GF-D8 (cell line): ENCODE results near the gene GALNT17.
"Not testable (repeated sequence)": the region's sequence is repeated elsewhere in the genome, so short reads cannot be mapped to it uniquely, and the experiment has no call there.

Source experiments
- DNase-seq: peaks from one replicate; lab custom pipeline; 2025; lab: John Stamatoyannopoulos, UW

GALNT17 gene

DNA sequence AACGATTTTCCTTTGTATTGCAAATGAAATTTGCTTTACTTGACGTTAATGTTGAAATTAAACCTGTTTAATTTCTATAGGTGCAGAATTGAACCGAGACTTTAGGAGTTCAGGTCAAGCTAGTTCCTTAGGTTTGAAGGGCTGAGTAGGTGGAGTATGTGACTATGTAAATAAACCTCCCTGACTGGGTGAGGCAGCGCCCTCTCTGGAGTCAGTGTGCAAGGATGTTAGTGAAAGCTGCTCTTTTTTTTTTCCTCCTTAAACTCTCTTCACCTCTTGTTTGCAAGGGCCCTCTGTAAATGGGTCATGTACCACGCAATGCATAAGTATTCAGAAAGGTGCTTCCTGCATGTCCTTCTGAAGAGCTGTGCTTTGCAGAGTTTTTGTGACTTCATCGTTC lies 33.8 kb downstream of the GALNT17 start:
- no peak for DNase-seq

DNA sequence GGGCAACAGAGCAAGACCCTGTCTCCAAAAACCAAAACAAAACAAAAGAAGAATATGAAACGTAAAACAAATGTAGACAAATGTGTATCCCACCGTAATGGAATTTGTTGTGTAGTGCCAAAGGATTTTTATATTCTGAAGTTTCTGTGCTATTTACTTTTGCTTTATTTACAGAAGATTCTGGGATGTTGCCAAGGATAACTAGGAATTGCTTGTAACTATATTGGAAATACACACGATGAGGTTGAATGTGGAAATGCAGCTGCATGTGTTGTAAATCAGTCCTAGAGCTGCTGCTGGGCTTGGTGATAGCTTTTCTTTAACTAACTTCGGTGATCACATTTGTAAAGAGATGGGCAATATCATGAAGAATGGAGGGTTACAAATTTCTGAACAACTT lies 39.5 kb downstream of the GALNT17 start:
- DNase-seq = no peak

DNA sequence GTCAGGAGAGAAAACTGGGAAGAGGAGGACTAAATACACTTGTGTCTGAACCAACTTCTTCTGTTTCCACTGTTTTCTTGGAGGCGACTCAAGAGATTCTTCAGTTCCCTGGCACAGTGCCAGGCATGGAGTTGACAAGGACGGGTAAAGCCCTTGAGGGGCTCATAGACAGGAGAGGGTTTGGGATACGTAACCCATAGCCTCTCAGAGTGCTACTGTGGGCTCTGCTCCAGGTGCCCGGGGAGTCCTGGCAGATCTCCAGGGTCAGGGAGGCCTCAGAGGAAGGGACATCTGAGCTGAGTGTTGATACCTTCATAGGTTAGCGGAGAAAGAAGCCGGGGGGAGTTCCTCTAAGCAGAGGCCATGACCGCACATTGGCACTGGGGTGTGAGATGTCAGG lies 42.0 kb downstream of the GALNT17 start:
- no peak for DNase-seq

DNA sequence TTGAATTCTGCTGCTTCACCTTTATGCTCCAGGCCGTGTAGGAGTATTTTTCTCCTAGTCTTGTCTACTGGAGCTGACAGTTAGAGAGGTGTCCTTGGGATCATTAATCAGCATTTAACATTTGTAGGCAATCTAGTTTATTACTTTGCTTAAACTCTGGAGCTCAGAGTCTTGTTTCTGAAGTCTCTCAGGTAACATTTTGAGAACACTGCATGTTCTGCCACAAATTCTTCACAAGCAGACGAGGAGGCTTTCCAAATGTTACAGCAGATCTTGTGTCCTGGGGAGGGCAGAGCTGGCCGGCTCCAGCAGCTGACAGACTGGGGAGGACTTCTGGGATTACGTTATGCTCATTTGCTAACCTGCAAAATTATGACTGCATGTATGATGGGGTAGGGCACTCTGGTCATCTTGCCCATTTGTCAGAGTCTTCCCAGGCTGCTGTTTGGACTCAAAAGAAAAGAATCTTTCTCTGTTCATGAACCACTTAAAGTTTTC lies 50.5 kb downstream of the GALNT17 start:
- no peak for DNase-seq

DNA sequence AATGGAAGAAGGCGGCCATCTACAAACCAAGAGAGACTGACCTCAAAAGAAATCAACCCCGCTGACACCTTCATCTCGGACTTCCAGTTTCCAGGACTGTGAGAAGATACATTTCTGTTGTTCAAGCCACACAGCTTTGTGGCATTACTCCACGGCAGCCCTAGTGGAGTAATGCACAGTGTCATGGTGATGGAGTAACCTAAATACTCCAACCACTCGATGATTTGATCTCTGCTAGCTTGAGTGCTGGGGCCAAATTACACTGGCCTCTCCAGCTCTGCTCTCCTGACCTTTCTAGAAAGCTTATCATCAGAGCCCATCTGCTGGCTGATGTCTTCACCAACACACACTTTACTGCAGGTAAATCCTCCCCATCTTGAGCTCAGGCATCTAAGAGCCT lies 52.2 kb downstream of the GALNT17 start:
- DNase-seq = no peak

DNA sequence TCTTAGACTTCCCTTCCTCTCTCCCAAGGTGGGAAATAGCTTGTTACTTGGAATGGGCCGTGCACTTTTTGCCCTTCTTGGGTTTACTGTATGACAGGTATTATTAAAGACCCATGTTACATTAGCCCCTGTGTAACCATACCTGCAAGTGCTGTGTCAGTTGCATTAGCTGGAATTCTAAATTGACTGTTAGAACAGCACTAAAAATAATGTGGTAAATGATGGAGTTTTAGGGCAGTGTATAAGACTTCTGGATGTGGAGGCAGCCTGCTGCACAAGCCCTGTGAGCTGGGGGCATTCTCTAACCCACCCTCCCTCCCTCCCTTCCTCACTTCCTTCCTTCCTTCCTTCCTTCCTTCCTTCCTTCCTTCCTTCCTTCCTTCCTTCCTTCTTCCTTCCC lies 52.7 kb downstream of the GALNT17 start:
- DNase-seq = no peak

DNA sequence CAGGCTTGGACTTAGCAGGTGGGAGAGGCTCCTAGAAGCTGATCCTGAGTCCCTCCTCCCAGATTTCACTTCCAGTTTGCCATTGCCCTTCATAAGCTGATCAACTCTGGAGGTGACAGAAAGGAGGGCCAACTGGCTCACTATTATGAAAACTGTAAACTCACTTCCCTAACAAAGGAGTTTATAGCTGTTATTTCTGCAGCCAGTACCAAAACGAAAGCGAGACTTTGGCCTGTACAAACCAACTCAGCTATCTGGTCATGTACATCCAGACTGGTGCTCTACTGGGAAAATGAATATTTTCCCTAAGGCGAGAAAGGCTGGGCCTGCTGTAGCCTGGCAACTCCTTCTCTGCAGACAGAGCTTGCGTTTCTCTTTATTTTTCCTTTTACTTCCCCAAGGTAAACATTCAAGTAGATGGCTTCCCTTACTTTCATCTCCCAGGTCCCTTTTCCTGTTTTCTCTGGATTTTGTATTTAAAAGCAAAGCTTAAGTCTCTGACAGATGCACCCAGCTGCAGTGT lies 54.7 kb downstream of the GALNT17 start:
- no peak for DNase-seq

DNA sequence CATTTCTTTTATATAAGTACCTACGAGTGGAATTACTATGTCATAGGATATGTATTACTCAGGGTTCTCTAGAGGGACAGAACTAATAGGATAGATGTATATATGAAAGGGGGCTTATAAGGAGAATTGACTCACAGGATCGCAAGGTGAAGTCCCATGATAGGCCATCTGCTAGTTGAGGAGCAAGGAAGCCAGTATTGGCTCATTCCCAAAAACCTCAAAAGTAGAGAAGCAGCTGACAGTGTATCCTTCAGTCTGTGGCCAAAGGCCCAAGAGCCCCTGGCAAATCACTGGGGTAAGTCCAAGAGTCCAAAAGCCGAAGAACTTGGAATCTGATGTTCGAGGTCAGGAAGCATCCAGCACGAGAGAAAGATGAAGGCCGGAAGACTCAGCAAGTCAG lies 59.8 kb downstream of the GALNT17 start:
- no peak for DNase-seq

DNA sequence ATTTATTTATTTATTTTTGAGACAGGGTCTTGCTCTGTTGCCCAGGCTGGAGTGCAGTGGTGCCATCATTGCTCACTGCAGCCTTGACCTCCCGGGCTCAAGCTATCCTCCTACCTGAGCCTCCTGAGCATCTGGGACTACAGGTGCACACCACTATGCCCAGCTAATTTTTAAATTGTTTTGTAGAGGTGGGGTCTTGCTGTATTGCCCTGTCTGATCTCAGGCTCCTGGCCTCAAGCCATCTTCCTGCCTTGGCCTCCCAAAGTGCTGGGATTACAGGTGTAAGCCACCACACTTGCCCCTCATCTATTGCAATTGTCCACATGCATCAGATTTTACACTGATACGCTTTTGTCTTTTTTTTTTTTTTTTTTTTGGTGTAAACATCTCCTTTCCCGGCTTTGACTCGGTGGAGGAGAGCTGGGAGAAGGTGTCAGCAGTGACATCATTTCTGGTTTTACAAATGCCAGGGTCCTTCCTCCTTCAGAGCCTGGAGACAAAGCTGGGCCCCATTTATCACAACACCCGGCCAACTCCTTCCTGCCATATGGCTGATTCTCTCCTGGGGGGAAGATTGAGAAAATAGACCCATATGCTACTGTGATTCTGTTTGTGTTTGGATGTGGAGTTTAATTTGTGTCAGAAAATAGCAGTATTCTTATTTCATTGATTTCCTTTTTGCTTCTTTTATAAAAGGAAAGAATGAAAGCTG lies 61.3 kb downstream of the GALNT17 start:
- no peak for DNase-seq

DNA sequence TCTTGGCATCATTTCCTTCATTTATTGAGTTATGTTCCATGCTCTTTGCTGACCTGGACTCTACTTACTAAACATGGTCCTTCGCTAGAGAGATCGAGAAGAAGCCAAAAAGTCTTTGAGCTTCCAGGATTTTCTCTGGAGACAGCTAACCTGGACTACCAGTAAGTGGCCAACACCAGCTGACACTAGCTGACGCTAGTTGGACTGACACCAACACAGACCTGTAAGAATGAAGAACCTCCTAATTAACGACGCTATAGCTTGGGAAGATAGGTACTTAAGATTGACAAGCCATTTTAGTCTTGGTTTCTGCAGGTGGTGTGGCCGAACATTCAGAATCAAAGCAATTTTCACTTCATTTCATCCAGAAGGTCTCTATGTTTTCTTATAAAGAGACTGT lies 66.4 kb downstream of the GALNT17 start:
- DNase-seq = no peak

DNA sequence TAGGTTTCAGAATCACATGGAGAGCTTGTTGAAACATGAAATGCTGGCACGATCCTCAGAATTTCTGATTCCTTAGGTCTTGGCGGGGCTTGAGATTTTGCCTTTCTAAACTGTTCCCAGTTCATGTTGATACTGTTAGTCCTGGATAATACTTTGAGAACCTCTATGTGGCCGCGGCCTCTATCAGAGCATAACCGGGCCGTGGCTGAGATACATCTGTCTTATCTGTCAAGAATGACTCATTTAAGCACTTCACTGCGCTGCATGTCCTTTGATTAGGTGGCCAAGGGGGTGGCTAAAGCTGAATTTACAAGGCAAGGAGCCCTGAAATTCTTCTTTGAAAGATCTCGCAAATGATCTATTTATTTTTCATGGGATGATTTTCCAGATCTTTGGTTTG lies 66.9 kb downstream of the GALNT17 start:
- no peak for DNase-seq

DNA sequence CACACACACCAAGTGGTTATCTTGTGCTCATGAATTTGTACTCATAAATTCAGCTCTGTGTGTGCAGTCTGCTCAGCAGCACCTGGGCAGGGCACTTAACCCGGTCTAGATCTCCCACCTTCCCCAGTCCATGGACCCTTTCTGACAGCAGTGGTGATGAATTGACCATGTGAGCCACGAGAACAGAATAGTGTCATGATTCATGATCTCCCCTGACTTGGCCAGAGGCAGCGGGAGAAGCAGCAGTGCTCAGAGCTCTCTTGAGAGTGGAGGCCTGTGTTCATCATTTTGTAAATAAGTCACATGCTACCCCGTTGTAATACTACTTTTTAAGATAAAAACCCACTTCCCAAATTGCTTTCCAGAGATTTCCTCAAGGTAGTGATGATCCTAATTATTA lies 74.2 kb downstream of the GALNT17 start:
- DNase-seq = no peak

DNA sequence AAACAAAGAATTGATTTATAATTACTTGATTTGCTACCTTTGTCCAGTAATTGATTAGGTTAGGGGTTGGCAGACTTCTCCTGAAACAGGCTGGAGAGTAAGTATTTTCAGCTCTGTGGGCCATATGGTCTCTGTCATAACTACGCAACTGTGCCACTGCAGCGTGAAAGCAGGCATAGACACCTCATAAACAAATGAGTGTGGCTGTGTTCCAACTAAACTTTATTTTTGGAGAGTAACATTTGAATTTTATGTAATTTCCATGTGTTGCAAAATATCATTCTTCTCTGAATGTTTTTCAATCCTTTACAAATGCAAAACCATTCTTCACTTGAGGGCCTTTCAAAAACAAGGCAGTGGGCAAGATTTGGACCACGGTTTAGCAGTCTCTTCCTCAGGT lies 76.9 kb downstream of the GALNT17 start:
- no peak for DNase-seq

DNA sequence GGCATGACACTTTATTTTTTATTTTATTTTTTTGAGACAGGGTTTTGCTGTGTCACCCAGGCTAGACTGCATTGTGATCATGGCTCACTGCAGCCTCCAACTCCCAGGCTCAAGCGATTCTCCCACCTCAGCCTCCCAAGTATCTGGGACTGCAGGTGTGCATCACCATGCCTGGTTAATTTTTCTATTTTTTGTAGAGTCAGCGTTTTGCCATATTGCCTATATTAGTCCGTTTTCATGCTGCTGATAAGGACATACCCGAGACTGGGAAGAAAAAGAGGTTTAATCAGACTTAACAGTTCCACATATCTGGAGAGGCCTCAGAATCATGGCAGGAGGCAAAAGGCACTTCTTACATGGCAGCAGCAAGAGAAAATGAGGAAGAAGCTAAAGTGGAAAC lies 77.5 kb downstream of the GALNT17 start:
- not testable (repeated sequence) for DNase-seq

DNA sequence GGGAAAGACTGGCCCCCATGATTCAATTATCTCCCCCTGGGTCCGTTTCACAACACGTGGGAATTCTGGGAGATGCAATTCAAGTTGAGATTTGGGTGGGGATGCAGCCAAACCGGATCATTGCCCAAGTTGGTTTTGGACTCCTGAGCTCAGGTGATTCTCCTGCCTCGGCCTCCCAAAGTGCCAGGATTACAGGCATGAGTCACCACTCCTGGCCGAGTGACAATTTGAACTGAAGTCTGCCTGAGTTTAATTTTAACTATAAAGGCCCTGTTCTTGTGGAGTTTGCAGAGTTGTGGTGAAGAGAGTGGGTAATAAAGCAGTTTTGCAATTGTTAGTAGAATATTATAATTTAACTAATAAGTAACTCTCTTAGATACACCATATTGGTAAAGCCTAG lies 78.3 kb downstream of the GALNT17 start:
- DNase-seq = no peak

DNA sequence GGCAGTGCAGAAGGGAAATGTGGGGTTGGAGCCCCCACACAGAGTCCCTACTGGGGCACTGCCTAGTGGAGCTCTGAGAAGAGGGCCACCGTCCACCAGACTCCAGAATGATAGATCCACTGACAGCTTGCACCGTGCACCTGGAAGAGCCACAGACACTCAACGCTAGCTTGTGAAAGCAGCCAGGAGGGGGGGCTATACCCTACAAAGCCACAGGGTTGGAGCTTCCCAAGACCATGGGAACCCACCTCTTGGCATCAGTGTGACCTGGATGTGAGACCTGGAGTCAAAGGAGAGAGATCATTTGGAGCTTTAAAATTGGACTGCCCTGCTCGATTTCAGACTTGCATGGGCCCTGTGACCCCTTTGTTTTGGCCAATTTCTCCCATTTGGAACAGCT lies 80.5 kb downstream of the GALNT17 start:
- not testable (repeated sequence) for DNase-seq

DNA sequence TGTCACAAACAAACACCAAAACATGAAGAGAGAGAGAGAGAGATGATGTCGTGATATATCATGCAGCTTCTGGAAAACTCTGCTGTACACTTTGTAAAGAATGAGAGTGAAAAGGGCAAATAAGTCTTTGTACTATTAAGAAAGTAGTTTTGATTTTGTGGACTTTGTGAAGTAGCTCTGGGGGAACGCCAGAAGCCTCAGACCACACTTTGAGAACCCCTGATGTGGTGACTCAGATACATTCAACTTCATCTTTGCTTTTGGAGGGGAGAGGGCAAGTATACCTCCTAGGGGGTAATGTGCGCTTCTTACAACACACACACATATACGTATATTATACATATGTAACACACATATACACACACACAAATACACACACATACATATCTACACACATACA lies 84.3 kb downstream of the GALNT17 start:
- DNase-seq = no peak

DNA sequence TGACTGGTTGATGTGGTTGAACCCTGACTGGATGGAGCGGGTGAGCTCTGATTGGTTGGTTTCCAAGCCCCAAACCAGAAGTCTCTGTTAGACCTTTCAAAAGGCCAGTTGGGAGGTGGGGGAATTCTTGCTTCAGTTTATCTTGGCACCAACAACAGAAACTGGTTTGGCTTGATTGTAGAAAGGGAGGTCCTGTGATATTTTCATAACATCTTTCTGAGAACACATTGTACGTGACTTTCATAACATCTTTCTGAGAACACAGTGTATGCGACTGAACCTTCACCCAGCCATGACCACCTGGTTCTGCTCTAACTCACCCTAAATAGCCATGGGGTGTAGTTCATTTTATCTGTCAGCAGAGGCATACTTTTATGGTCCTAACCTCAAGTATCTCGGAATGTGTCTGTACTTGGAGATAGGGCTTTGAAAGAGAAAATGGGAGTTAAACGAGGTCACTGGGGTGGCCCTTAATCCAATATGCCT lies 88.3 kb downstream of the GALNT17 start:
- DNase-seq = no peak

DNA sequence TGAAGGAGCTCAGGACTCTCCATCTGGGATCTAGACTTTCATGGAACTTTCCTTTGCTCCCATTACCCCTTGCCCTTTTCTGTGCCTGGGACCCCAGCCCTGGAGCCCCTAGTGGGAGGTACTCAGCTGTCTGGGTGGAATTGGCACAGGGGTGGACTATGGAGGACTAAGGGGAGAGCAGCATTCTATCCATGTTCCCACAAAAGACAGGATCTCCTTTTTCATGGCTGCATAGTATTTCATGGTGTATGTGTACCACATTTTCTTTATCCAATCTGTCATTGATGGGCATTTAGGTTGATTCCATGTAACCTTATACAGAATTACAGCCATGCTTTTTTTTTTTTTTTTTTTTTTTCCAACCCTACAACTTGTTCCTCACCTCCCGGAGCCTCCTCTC lies 89.1 kb downstream of the GALNT17 start:
- DNase-seq = no peak

DNA sequence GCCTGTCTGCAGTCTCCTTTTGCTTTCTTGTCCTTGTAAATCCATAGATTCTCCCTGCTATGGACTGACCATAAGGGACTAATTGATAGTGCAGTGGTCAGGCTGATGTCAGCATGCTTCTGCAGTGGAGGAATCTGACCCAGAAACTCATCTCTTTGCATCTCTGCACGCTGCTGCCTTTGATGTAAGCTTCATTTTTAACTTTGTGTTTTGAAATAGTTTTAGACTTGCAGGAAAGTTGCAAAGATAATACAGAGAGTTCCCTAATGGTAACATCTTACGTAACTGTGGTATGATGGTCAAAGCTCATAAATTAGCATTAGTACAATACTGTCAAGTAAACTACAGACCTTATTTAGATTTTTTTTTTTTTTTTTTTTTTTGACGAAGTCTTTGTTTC lies 89.6 kb downstream of the GALNT17 start:
- no peak for DNase-seq

DNA sequence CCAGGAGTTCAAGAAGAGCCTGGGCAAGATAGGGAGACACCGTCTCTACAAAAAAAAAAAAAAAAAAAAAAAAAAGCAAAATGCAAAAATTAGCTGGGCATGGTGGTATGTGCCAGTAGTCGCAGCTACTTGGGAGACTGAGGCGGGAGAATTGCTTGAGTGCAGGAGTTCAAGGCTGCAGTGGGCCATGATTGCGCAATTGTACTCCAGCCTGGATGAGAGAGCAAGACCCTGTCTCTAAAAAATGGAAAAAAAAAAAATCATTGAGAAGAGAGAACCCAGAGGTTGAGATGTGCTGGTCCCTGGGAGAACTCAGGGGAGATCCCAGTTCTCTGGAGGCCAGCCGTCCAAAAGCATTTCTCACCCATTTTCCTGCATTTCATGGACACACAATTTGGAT lies 95.2 kb downstream of the GALNT17 start:
- DNase-seq = no peak

DNA sequence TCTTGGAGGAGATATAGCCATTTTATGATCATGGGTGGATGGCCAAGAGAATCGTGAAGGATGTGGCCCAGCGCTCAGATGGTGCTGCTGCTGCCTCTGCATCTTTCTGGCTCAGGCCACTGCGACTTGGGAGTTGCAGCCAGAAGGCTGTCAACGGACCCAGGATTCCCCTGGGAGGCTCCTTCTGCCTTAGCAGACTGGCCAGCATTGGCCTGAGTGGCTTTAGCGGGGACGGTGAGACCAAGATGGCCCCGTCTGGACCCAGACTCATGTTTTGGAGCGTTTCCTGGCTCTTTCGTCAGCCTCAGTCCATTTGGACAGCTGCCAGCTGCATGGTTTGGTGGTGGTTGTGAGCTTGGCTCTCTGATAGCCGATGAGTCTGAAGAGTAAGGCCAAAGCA lies 97.2 kb downstream of the GALNT17 start:
- no peak for DNase-seq

DNA sequence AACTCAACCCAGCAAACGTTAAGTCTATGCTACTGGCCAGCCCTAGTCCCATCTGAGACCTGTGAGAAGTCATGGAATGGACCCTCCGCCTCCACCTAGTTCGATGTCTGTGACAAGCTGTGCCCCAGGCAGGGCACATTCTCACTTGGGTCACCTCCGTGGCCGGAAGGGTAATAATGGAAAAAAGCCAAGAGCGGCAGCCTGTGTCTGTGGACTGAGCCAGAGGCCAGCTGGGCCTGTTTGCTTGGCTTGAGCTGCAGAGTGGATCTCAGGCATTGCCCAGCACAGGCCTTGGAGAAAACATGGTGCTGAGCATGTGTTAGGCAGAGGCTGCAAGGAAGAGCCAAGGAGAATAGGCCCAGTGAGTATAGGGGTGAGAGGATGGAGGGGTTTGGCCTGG lies 97.8 kb downstream of the GALNT17 start:
- no peak for DNase-seq

DNA sequence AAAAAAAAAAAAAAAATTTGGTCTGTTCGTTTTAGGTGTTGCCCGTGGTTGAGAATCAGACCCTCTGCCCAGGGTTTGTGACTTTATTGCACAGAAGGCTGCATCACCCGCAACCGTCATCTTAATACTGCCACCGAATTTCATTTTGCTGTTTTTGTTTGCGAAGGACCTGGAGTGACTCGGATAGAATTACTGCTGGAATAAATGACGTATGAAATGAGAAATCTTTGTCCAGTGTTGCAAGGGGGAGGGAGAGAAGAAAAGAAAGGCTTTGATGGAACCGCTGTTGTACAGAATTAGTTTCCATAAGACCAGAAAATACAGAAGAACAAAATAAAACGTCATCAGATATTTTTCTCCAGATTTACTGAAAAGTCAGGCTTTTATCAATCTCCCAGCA lies 103.3 kb downstream of the GALNT17 start:
- no peak for DNase-seq
